ENCODE data around the gene PDSS2.
A peak's percentile ranks its signal among the peaks of the same experiment; 100 is the strongest.

PDSS2 gene

DNA sequence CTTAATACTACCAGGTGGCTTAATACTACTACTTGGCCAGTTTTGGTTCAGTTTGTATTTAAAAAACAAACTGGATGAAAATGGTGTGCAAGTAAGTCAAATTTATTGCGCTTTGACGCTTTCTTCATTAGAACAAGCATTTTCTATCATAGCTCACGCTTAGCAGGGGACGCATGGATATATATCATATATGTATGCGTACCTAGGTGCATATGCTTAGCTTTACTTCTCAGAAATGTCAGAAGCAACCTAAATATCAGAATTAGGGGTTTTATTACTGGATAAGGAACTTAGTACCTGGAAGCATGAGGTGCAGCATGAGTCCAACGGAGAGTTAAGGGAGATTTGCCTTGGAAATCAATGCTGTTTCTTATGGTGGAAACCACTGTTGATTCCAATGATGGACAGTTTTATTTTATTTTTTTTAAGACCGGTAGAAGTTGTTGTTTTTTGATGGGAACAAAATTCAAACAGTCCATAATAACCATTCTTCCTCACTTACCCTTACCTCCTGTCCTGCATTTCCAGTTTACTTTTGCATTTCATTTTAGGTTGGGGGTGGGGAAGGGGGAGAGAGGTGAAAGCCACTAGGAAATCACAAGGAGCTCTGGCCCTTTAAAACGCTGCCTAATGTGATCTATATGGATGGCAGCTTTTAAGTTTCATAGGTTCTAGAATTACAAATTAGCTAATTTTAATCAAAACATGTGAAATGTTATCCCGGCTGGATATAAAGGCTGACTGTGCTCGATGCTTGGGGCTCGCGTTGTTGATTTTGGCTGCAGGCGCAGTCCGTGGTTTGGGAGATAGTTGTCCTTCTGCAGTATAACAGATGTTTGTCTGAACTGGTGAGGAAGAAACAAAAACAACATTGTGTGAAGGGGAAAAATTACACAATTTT is 32.6 kb upstream of the PDSS2 start:
- Histone ChIP-seq H3K27ac (no peak overlapping the region), H2AFZ (ENCODE audit: low read depth) (no peak overlapping the region), H3K4me3 (IDR thresholded peaks at IDR 0.05; ENCODE audit: insufficient read depth, low read depth, low read length) (no peak overlapping the region), H3K27me3 (ENCODE audit: insufficient read depth, low read depth) (no peaks in the 10 kb centered on the region), H3K36me3 (ENCODE audit: insufficient read depth) (no peaks in the 10 kb centered on the region), H3K9ac (no peak overlapping the region; the same call in 1 of the 2 replicates), H3K4me1 (ENCODE audit: low read depth, poor library complexity, severe bottlenecking) (peaks cover 57% of the 10 kb centered on the region), H4K20me1 (ENCODE audit: insufficient read depth) (no peaks in the 10 kb centered on the region), H3K4me2 (peak overlapping the region; percentile 88), H3K79me2 (ENCODE audit: insufficient read depth, low read depth) (peaks cover 20% of the 10 kb centered on the region; the same call in 1 of the 2 replicates)
- TF ChIP-seq CTCF (conservative IDR thresholded peaks at IDR 0.05; ENCODE audit: low read depth, low read length) = no peak

GRCh38 chr6:107491138-107491609 is 31.8 kb upstream of the PDSS2 start:
- Histone ChIP-seq H3K4me3 (IDR thresholded peaks at IDR 0.05; ENCODE audit: insufficient read depth, low read depth, low read length) (no peak overlapping the region), H4K20me1 (ENCODE audit: insufficient read depth) (no peaks in the 10 kb centered on the region), H2AFZ (ENCODE audit: low read depth) (peak overlapping the region; percentile 66; the same call in 1 of the 2 replicates), H3K4me2 (peak overlapping the region; percentile 88), H3K36me3 (ENCODE audit: insufficient read depth) (no peaks in the 10 kb centered on the region), H3K4me1 (ENCODE audit: low read depth, poor library complexity, severe bottlenecking) (peaks cover 48% of the 10 kb centered on the region), H3K27ac (no peak overlapping the region), H3K79me2 (ENCODE audit: insufficient read depth, low read depth) (peaks cover 20% of the 10 kb centered on the region; the same call in 1 of the 2 replicates), H3K27me3 (ENCODE audit: insufficient read depth, low read depth) (no peaks in the 10 kb centered on the region), H3K9ac (peak overlapping the region; percentile 27; the same call in 1 of the 2 replicates)
- TF ChIP-seq CTCF (conservative IDR thresholded peaks at IDR 0.05; ENCODE audit: low read depth, low read length) = no peak

DNA sequence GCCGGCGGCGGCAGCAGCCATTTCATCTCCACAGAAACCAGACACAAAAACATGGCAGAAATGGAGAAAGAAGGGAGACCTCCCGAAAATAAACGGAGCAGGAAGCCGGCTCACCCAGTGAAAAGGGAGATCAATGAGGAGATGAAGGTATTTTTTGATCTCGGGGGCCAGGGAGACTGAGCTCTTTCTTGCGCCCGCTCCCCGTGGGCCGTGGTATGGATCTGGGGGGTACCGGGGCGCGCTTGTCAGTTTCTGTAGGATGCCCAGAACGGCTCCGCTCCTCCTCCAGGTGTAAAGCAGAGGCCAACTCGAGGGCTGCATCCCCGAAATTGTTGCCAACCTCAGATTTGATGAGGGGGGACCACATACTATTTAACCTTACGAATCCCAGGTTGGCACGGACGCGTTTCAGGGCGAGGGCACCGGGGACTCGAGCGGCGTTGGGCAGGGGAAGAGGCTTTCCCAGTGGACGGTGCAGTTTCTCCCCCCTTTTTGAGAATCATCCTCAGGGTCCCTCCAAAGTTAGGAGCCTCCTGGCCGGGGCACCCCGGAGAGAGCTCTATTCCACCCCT is 31.3 kb upstream of the PDSS2 start:
- no peak overlapping the region for H3K27ac ChIP-seq
- no peak overlapping the region for H3K4me3 ChIP-seq (IDR thresholded peaks at IDR 0.05; ENCODE audit: insufficient read depth, low read depth, low read length)
- no peaks in the 10 kb centered on the region for H3K27me3 ChIP-seq (ENCODE audit: insufficient read depth, low read depth)
- no peaks in the 10 kb centered on the region for H3K36me3 ChIP-seq (ENCODE audit: insufficient read depth)
- peak overlapping the region; percentile 88; the same call in 1 of the 2 replicates for H3K4me2 ChIP-seq
- H2AFZ ChIP-seq (ENCODE audit: low read depth) = peak overlapping the region; percentile 66; the same call in 1 of the 2 replicates
- TF ChIP-seq CTCF (conservative IDR thresholded peaks at IDR 0.05; ENCODE audit: low read depth, low read length) = no peak
- no peaks in the 10 kb centered on the region for H4K20me1 ChIP-seq (ENCODE audit: insufficient read depth)
- H3K79me2 ChIP-seq (ENCODE audit: insufficient read depth, low read depth) = peaks cover 20% of the 10 kb centered on the region; the same call in 1 of the 2 replicates
- peaks cover 43% of the 10 kb centered on the region for H3K4me1 ChIP-seq (ENCODE audit: low read depth, poor library complexity, severe bottlenecking)
- peak overlapping the region; percentile 27; the same call in 1 of the 2 replicates for H3K9ac ChIP-seq

DNA sequence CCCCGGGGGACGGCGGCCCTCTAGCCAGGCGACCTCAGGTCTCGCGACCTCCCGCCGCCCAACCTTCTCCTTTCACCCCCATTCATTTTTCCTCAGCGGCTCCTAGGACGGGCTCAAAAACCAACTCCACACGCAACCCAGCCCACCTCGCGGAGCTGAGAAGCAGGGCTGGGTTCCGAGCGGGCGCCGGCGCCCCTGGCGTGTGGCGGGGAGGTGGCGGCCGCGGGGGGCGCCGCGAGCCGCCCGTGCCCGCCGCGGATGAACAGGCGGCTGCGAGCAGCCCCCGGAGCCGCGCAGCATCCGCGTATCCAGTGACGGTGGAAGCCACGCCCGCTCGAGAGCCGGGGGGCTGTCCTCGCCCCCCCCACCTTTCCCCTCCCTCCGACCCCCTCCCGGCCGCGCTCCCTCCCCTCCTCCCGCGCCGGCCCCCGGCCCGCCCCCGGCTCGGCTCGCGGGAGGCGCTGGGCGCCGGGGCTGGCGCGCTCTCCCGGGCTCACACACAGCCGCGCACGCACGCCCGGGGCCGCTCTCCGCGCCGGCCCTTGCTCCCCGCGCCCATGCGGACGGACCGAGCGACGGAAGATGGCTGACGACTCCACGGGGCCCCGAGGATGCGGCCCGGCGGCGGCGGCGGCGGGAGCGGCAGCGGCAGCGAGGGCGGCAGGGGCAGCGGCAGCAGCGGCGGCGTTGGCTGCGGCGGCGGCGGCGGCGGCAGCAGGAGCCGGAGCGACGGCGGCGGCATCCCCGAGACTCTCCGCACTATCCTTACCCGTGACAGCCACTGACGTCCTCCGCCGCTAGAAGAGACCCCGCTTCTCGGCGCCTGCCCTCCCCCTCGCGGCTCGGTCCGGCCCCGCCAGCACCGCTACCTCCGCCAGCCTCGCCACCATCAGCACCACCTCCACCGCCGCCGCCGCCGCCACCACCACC is 30.5 kb upstream of the PDSS2 start, which contains the start of gene SOBP:
TSS of gene SOBP (plus strand) at position 482 of the 930 bp plus-strand sequence. CDS start 500 bp downstream, outside the sequence.
- no peak for TF ChIP-seq CTCF (conservative IDR thresholded peaks at IDR 0.05; ENCODE audit: low read depth, low read length)
- Histone ChIP-seq H3K4me2 (peak within 1 kb of the TSS; percentile 88; the same call in 1 of the 2 replicates), H2AFZ (ENCODE audit: low read depth) (peak within 1 kb of the TSS; percentile 66), H3K36me3 (ENCODE audit: insufficient read depth) (no peaks in the 10 kb centered on the region), H3K27me3 (ENCODE audit: insufficient read depth, low read depth) (no peaks in the 10 kb centered on the region), H3K79me2 (ENCODE audit: insufficient read depth, low read depth) (peaks cover 20% of the 10 kb centered on the region; the same call in 1 of the 2 replicates), H3K9ac (peak within 1 kb of the TSS; percentile 27; the same call in 1 of the 2 replicates), H3K4me1 (ENCODE audit: low read depth, poor library complexity, severe bottlenecking) (peaks cover 36% of the 10 kb centered on the region), H4K20me1 (ENCODE audit: insufficient read depth) (no peaks in the 10 kb centered on the region), H3K4me3 (IDR thresholded peaks at IDR 0.05; ENCODE audit: insufficient read depth, low read depth, low read length) (no peak within 1 kb of the TSS), H3K27ac (no peak within 1 kb of the TSS)
